HG03378 (cell line): Measurements from ENCODE around the gene CREB5.

ENCODE experiments used
- ATAC-seq: cut with Tn5 transposase; IDR thresholded peaks from one replicate; pipeline ENCODE4 v1.9.1; 2021; ENCODE audit warnings: mild to moderate bottlenecking, moderate library complexity; ENCODE audit not compliant: unreplicated experiment

CREB5 gene

DNA sequence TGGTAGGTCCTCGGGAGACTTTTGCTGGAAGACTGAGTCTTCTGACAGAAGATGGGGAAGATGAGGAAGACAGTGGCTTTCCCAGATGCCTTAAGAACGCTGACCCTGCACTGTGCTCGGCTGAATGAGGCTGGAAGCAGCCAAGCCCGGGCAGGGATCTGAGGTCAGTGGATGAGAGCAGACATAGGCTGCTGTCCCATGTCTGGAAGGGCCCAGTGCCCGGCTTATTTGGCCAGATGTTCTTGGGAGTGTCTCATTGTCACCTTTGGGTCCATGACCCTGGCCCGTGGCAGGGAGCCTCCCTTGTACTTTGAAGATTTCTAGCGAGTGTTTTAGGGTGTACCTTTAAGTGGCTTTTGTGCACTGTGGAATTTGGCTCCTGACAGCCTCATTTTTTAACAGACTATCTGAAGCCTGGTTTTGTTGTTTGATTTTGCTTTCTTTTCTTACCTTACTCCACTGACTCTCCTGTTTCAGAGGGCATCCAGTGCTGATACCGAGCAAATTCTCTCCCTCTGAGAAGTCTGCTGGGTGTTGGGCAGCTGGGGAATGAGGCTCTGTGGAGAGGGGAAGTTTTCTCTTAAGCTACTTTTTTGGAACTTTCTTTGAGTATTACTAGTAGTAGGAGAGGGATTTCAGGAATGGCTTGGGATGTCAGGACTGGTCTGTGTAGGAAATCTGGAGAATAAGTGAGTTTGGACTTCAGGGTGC lies 61.4 kb downstream of the CREB5 start:
- no peak for ATAC-seq

DNA sequence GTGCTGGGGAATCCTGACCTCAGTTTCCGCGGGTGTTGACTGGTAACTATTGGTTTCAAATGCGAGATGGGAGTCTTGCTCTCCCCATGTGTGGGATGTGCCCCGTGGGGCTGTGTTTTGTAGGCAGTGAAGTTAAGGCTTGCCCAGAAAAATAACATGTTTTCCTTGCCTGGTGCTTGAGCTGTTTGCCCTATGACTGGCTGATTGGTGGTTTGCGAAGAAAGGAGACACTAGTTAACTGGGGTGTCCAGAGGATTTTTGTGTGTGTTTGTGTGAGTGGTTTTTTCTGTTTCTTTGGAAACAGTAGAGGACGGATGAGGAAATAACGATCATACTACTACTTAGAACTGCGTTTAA lies 61.9 kb downstream of the CREB5 start:
- ATAC-seq = no peak

DNA sequence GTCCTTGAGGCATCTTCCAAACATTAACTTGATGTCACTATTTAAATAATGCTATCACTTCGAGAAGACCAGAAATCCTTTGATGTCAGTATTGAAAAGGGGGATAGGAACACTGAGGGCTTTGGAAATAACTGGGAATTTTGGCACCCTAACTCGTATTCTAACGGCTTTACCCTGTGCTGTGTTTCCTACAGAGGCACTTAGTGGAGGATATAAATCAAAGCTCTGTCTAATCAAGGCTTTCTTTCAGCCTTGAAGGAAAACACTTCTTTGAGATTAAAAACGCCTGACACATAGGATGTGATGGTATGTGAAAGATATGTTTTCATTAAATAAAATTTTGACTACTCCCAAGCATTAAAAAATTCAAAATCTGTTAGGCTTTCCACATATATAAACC lies 62.3 kb downstream of the CREB5 start:
- ATAC-seq = no peak

DNA sequence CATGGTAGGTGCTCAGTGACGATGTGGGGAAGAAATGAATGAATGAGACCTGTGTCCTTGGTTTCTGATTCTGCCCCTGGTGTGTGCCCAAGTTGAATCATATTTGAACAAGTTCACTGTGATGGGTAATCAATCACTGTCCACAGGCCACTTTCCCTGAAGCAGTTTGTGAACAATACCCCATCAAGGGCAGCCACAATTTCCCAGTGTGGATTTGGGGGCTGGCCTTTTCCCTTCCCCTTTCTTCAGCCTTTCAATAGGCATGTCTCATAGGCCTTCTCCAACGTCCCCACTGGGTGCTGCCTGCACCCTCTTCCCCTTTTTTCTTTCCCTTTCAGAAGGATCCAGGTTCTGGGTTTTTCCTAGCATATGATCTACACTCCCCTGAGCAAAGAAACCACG lies 64.7 kb downstream of the CREB5 start:
- no peak for ATAC-seq

DNA sequence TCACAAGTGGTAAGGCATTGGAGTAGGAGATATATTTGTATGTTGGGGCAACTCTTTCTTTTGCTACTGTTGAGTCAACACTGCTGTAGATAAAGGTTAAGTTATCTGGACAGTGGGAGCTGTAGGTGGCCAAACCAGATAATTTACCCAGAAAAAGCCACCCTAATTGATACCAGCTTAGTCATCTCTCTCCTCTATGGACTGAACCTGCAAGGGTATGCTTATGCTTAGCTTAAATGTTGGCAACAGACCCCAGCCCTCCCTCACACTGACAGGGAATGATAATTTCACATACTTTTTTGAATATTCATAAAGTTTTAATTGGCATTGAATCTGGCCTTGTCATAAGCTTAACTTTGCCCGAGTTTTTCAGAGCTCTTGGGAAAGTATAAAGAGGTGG lies 66.3 kb downstream of the CREB5 start:
- ATAC-seq = no peak

DNA sequence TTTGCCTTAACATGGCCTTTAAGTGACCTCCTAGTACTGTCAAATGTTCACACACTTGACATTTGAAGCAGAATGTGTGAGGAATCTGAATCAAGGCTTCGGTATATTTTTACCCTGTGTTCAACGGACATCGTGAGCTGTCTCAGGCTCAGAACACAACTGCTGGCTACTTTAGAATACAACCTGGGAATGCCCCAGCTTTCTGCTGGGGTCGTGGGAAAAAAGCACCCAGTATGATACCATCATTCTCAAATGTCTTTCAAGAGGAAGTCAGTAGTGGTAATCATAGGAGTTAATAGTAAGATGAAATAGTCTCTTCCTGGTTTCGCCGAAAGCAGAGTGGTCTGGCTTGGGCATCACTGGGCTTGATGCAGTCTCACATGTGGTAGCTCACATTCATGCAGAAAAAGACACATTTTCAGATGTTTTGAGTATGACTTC lies 67.2 kb downstream of the CREB5 start:
- ATAC-seq = peak; percentile 81

DNA sequence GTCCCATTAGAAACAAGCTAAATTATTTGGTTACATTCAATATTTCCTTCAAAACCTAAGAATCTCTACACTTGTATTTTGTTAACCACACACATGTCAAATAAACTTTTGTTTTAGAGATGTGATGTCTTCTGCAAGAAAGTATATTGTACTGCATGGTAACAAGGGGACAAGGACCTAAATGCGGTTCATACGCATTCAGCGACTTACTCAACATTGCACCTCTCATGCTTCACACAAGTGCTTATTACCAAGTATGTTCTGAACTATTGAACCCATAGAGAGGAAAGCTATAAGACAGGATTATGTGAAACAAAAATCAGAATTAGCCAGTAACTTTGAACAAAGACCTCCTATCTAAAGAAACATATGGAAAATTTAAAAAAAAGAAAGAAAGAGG lies 68.3 kb downstream of the CREB5 start:
- no peak for ATAC-seq

DNA sequence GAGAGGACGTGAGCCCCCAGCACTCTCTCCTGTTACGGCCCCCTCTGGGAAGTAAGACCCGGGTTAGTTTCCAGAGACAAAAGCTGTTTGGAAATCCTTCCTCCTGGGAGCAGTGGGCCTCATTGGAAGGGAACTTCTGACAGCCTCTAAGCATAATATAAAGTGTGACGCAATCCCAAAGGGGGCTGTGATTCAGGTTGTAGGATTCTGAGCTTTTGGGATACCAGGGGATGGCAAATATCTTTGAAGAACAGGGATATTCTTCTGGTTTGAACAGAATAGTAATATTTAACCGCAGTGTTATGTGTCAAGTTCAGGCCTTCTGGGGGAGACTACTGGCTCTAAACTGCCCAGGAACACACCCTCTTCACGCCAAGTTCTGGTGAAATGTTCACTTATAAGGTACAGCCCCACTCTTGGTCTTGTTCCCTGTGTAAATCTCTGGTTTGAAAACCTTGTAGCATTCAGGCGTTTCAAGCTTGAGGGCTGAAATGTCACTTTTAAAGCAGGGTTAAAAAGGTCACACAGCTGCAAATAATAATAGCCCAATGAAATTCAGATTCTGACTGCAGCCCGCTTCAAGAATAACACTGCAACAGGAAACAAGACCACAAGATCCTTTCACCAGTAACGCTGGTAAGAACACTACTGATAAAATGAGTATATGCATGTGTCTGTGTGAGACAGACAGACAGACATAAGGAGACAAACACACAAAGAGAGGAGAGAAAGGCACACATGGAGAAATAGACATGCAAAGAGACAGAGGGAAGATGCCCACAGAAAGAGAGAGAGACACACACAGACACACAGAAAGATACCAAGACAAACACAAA lies 69.0 kb downstream of the CREB5 start:
- ATAC-seq = peak; percentile 58

DNA sequence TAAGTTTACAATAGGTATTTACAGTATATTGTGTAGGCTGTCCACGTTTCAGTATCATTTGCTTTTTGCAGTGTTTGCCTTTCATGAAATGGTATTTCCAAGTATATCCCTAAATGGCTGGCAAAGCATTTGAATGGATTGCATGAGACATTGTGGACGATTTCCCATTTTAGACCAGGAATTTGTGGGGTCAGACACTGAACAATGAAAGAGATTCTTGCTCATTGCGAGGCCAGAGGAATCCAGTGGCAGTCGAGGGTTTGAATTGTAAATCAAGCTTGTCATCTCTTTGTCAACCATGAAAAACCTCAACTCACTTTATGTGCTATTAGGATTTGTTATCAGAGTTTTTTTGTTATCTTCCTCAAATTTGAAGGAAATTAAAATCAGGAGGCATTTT lies 70.8 kb downstream of the CREB5 start:
- no peak for ATAC-seq

DNA sequence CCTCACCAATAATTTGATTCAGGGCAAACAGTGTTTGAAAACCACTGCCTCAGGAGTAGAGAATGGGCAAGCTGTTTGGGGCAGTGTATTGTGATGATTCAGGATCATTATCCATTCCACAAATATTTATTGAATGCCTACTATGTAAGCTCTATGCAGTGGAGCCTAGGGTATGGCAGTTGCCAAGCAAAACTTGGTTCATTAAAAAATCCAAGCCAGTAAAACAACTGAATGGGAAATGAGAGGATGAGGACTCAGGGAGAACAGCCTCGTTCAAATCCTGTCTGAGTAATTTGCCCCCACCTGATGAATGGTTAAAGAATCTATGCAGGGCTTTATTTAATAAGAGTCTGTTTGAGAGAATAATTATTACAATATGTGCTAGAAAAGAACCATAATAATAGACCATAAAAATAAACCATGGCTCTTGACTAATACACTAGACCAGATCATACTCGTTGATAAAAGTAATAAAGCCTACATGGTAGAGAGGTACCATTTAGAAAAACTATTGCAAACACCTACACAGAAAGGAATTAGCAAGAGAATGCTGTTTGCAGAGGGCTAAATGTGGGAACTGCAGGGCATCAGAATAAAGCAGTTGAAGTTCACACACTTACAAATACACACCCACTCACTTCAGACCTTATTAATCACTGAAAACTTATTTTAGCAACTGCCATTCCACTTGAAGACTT lies 71.7 kb downstream of the CREB5 start:
- no peak for ATAC-seq

DNA sequence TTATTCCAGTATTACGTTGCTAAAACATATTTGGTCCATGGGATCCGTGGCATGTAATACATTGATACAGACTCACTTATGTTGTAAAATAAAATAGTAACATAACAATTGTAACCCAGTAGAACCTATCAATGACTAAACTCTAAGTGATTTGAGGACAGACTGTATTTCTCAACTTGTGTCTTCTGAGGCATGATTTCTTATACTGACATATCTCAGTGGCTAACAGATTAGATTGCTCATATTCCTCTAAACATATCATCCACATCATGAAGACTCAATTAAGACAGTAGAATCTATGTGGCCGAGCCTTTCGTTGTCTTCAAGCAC lies 72.3 kb downstream of the CREB5 start:
- no peak for ATAC-seq

DNA sequence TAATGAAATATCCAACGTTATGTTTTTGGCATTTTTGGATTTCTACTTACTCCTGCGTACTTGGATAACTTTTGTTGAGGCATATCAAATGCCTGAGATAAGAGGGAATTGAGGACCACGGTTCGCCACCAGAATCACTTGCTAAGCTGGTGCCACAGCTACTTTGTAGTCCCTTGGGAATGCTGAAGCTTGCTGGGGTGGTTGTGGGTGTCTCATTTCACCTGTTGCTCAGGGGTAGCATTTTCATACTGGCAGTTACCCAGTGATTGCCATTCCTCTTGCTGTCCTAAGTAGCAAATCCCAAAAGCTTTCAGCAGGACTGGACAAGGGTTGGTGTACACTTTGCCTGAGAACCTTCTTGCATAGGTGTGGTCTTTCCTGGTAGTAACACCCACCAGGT lies 75.2 kb downstream of the CREB5 start:
- ATAC-seq = no peak

DNA sequence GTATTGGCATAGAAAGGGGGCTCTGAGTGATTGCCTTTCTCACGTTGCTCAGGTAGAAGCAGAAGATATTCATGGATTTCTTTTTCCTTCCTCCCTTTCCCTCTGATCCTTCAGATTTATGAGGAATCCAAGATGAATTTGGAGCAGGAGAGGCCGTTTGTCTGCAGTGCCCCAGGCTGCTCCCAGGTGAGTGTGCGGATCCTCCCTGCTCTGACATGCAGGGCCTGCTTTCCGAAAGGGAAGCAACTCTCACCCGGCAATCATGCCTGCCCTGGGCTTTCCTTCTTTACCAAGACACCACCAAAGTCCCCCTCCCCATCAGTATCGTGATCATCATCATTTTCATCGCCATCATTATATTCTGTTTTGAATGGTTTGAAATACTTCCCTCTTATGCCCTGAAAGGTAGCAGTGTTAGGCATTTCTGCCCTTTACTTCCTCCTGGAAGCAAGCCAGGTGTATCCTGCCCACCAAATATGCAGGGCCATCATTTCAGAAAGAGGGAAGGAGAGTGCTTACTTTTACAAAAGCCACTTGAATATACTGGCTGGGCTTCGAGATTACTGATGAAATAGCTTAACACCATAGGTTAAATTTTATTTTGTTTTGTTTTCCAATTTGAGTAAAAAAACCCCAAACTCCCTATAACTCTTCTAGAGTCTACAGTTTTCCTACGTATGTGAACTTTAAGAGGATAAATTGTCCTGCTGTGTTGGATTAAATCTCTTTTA lies 75.9 kb downstream of the CREB5 start:
- ATAC-seq = no peak

DNA sequence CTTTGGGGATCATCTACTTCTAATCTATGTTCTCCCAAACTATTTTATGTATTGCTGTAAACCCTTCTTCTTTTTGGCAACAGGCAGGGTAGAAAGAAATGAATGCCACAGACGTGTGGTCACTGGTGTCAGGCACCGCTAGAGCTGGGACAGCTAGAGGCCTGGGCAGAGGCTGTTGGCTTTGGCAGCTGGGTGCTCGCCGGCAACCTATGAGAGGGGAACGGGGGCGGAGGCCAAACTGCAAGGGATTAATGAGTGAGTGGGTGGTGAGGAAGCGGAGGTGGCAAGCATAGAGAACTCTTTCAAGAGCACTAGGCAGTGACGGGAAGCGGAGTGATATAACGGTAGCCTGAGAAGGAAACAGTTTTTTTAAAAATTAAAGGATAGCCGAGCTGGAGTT lies 78.5 kb downstream of the CREB5 start:
- ATAC-seq = no peak

DNA sequence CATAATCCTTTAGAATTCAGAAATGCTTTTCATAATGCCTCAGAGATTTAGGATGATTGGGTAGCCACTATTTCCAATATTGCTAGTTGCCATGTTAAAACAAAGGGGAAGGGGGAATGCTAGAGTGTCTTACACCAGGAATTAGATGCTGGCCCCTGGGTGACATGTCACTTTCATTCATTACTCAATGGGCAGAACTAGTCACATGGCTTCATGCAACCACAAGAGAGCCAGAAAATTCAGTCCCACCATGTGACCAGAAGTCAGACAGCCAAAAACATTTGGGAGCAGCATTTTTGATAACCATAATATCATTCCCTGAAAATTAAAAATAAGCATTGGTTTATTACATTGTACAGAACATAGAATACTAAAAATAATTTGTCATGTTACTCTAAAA lies 81.2 kb downstream of the CREB5 start:
- ATAC-seq = no peak

DNA sequence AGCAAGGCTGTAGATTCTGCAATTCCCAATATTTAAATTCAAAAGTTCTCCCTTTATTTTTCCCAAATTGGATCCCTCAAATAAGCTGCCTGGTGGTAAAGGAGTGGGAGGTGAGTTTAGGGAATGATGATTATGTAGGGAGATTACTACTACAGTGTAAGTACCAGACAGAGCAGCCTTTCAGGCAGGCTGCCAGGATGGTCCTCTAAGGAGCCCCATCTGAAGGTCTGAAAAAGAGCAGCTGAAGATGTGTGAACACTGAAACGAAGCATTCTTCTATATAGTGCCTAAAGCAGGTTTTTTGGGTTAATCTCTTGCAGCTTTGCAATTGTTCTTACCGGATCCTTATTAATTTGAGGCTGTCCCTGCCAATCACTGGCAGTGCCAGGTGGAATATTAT lies 84.7 kb downstream of the CREB5 start:
- no peak for ATAC-seq

DNA sequence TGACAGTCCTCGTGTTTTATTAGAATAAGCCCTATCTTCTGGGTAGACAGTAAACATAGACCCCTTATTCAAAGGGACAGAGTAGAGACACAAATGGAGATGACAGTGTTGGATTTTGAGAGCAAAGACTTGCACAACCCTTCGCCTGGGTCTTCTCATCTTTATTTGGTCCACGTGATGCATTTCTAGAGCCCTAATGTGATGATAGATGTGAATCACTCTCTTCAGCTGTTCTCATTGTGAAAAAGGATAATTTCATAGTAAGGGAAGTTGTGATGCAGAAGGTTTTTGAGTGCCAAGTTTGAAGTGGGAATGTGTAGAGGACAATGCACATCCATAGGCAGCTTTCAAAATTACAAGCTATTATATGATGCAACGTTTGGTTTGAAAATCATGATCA lies 86.3 kb downstream of the CREB5 start:
- ATAC-seq = no peak

DNA sequence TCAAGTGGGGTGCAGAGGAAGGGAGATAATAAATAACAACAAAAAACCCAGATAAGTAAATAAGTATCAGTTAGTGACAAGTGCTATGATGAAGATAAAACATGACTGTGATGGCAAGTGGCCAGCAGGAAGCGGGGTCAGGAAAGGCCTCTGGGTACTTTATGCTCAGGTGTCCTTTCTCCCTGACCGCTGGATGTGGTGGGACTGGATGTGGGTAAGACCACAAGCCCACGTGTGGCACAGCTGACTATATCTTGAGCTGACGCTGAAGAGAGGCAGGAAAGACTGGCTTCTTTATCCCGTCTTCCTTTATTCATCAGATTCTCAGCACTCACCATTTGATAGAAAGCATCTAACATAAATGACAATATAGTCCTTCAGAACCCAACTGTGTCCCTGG lies 87.8 kb downstream of the CREB5 start:
- ATAC-seq = no peak

DNA sequence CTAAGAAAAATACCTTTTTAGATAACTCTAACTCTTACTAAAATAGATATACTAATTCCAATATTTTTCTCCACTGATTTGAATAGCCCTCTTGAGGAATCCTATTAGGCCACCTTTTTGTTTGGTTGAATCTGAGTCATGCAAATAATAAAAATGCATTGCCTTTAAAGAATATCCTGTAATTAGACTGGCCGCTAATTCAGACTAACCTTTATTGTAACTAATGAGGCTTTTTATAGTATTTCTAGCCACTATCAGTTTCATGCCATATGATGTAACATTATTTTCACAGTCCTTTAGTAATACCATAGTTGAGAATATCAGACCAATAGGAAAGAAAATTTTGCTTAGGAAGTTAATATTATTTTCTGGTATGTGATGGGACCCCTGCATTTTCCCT lies 90.1 kb downstream of the CREB5 start:
- no peak for ATAC-seq

DNA sequence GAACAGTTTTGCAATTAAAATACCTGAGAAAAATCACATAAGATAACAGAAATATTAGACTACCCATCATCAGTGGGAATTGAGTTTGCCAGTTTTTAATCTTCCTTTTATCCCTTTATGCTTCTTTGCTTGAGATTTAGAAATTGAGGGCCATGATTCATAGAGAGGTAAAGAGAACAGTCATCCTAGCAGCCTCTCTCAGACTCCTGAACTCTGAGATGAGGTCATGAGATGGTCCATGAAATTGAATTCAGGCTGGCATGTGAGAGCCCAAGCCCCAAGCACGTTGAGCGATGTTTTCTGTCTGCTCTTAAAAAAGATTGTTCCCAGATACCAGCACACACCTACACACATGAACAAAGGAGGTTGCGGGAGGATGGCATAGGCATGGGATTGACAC lies 91.1 kb downstream of the CREB5 start:
- no peak for ATAC-seq

DNA sequence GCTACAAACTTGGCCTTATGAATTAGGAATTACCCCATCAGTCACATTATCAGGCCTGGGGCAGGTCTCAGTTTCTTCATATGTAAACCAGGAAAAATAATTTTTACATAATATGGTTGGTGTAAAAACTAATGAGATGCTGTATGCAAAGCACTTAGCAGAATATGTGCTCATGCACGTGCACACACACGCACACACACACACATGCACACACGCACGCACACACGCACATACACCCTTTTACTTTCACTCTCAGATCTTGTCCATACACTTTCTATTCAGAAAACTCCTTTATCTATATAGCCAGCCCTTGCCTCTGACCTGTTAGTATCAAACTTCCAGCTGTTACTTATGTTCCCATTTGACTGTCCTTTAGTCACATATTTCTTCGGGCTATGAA lies 92.7 kb downstream of the CREB5 start:
- no peak for ATAC-seq
